HG03558 (cell line): Measurements from ENCODE around the gene CES3.

Source experiments
- ATAC-seq: cut with Tn5 transposase; IDR thresholded peaks from one replicate; pipeline ENCODE4 v1.9.1; 2021; ENCODE audit warnings: moderate number of reproducible peaks; ENCODE audit not compliant: unreplicated experiment; ENCODE audit errors: extremely low read depth

The CES3 gene

GRCh38 chr16:66996324-66996982, 35.4 kb downstream of the CES3 start:
- no peak for ATAC-seq

GRCh38 chr16:66996983-66997358, 35.9 kb downstream of the CES3 start:
- no peak for ATAC-seq

- no peak for ATAC-seq
Measured at GRCh38 chr16:67000384-67001351, 39.6 kb downstream of the CES3 start.

GRCh38 chr16:67001726-67002125, 40.7 kb downstream of the CES3 start:
- ATAC-seq: no peak

GRCh38 chr16:67006930-67007658, 46.0 kb downstream of the CES3 start:
- ATAC-seq: no peak

GRCh38 chr16:67009158-67009557, 48.1 kb downstream of the CES3 start:
- ATAC-seq: no peak

GRCh38 chr16:67011274-67011673, 50.2 kb downstream of the CES3 start:
- ATAC-seq: no peak

- ATAC-seq: no peak
Measured at GRCh38 chr16:67013233-67013822, 52.3 kb downstream of the CES3 start.

GRCh38 chr16:67013823-67014633, 53.0 kb downstream of the CES3 start:
- ATAC-seq: no peak

- no peak for ATAC-seq
Measured at GRCh38 chr16:67014634-67015312, 53.7 kb downstream of the CES3 start.

- ATAC-seq: no peak
Measured at GRCh38 chr16:67015313-67015731, 54.3 kb downstream of the CES3 start.

- ATAC-seq: no peak
Measured at GRCh38 chr16:67016143-67016542, 55.1 kb downstream of the CES3 start.

- ATAC-seq: no peak
Measured at GRCh38 chr16:67016681-67017420, 55.8 kb downstream of the CES3 start.

- ATAC-seq: no peak
Measured at GRCh38 chr16:67017421-67017750, 56.3 kb downstream of the CES3 start.

- peak; percentile 97 for ATAC-seq
Measured at GRCh38 chr16:67017810-67018488, 56.9 kb downstream of the CES3 start.

GRCh38 chr16:67019171-67019570, 58.1 kb downstream of the CES3 start:
- ATAC-seq: no peak

GRCh38 chr16:67021321-67021720, 60.3 kb downstream of the CES3 start:
- no peak for ATAC-seq
